Gastroesophageal sphincter (tissue), 4 donors: ENCODE data around the gene GNAI3. TPM values are rescaled to one million over a fixed set of nuclear protein-coding genes. Genes with fewer than 3 reads are reported as not detected.

Source experiments
- ATAC-seq: fragments of 150-250 bp; one replicate; pipeline ENCODE4 v1.9.1; 2016; ENCODE audit warnings: mild to moderate bottlenecking, moderate library complexity
- H3K27ac ChIP-seq, 4 donors: fragments of 200-600 bp; sonication (generic) in 3 of 4; 1 replicate in 3 of 4; 2 replicates in 1 of 4; pipeline ENCODE4 v1.5.1; 2016 to 2019
- H3K27me3 ChIP-seq: fragments of 200-600 bp; sonication (generic); one replicate; pipeline ENCODE4 v1.5.1; 2019
- H3K36me3 ChIP-seq, 2 donors: fragments of 200-600 bp; sonication (generic); one replicate each; pipeline ENCODE4 v1.5.1; 2019; ENCODE audit warnings: control low read depth in 1 of 2
- H3K4me1 ChIP-seq, 3 donors: fragments of 200-600 bp; sonication (generic); 1 replicate in 2 of 3; 2 replicates in 1 of 3; pipeline ENCODE4 v1.5.1; 2016 to 2019; ENCODE audit warnings: control low read depth in 2 of 3
- H3K4me3 ChIP-seq, 2 donors: fragments of 200-600 bp; sonication (generic); one replicate each; pipeline ENCODE4 v1.5.1; 2019; ENCODE audit warnings: mild to moderate bottlenecking in 1 of 2, moderate library complexity in 1 of 2
- H3K9me3 ChIP-seq, 3 donors: fragments of 200-600 bp; sonication (generic); one replicate each; pipeline ENCODE4 v1.5.1; 2017 to 2019; ENCODE audit warnings: control low read depth in 2 of 3
- EP300 ChIP-seq: sonication (generic); formaldehyde crosslinking; IDR thresholded peaks from one replicate; pipeline ENCODE4 v1.6.1; 2017; ENCODE audit warnings: antibody characterized with exemption, mild to moderate bottlenecking
- POLR2A ChIP-seq, 2 donors: fragments of 450-650 bp; IDR thresholded peaks; one replicate each; pipeline ENCODE4 v1.6.1; 2017; ENCODE audit warnings: antibody characterized with exemption in 2 of 2, mild to moderate bottlenecking in 2 of 2, moderate library complexity in 1 of 2
- POLR2AphosphoS5 ChIP-seq: sonication (generic); formaldehyde crosslinking; IDR thresholded peaks from one replicate; pipeline ENCODE4 v1.6.1; 2017; ENCODE audit warnings: antibody characterized with exemption
- WGBS, 2 donors: methylation state at CpG; one replicate each; pipeline ENCODE4 v1.1.5; 2018; ENCODE audit warnings: low coverage in 1 of 2; 5-methylcytosine and 5-hydroxymethylcytosine counted together
- total RNA-seq, 4 donors: library from RNA; depleted of rRNA; stranded (reverse); fragments of >200 nt; gene quantifications; one replicate each; pipeline ENCODE4 v1.1.0, GENCODE V29; 2016
- TF ChIP-seq, protein P1 (sequence below), 4 experiments: fragments of 200-600 bp in 2 of 4; fragments of 450-650 bp in 2 of 4; sonication (generic) in 1 of 4; IDR thresholded peaks; one replicate each; pipeline ENCODE4 v1.5.1; 2017 to 2019; ENCODE audit warnings: antibody characterized with exemption in 4 of 4, mild to moderate bottlenecking in 2 of 4, moderate library complexity in 2 of 4

The GNAI3 gene
- total RNA-seq, 4 donors from 2014 or later, result 6.6 to 9.4 (median 8.0) TPM

DNA sequence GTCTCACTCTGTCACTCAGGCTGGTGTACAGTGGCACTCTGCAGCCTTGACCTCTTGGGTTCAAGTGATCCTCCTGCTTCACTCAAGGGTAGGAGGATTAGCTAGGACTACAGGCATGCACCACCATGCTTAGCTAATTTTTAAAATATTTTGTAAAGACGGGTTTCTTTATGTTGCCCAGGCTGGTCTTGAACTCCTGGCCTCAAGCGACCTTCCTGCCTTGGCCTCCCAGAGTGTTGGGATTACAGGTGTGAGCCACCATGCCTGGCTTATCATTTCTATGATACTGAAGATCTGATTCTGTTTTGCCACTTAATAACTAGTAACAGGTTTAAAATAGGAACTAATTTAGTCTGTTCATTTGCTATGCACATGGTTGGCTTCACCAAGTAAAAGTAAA is 33.6 kb downstream of the GNAI3 start:
- TF ChIP-seq POLR2A (IDR thresholded peaks at IDR 0.05) (no peak), EP300 (no peak), POLR2AphosphoS5 (no peak)
- TF ChIP-seq, protein P1, sequence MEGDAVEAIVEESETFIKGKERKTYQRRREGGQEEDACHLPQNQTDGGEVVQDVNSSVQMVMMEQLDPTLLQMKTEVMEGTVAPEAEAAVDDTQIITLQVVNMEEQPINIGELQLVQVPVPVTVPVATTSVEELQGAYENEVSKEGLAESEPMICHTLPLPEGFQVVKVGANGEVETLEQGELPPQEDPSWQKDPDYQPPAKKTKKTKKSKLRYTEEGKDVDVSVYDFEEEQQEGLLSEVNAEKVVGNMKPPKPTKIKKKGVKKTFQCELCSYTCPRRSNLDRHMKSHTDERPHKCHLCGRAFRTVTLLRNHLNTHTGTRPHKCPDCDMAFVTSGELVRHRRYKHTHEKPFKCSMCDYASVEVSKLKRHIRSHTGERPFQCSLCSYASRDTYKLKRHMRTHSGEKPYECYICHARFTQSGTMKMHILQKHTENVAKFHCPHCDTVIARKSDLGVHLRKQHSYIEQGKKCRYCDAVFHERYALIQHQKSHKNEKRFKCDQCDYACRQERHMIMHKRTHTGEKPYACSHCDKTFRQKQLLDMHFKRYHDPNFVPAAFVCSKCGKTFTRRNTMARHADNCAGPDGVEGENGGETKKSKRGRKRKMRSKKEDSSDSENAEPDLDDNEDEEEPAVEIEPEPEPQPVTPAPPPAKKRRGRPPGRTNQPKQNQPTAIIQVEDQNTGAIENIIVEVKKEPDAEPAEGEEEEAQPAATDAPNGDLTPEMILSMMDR (IDR thresholded peaks at IDR 0.05), result no peak

DNA sequence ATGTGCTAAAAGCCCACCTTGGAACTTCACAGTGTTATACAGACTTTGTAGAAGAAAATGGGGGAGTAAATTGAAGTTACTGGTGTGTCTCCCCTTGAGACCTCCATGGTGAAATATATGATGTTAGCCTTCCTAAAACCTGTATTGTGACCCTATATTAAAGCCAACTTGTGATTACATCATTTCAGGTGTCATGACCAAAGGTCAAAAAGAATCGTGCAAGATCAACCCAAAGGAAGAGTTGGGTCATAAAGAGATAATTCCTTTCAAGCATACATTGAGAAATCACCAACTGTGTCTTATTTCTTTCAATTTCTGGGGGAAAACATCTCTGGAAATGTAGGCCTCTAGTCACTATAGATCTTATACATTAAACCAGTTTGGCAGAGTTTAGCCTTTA is 36.4 kb downstream of the GNAI3 start:
- WGBS, 2 donors, result 67 to 80% methylated on average over 1 of the region's 1 CpG
- TF ChIP-seq EP300, result no peak
- TF ChIP-seq, protein P1 (IDR thresholded peaks at IDR 0.05), result no peak
- no peak for TF ChIP-seq POLR2A (IDR thresholded peaks at IDR 0.05)
- TF ChIP-seq POLR2AphosphoS5, result no peak
- peaks cover 0 to 6% (median 0%) of the 10 kb centered on the region in 3 donors for H3K4me1 ChIP-seq
- H3K27me3 ChIP-seq, result no peaks in the 10 kb centered on the region
- no peak overlapping the region for H3K27ac ChIP-seq
- H3K36me3 ChIP-seq, result peaks cover 11 to 93% of the 10 kb centered on the region in 2 donors
- H3K4me3 ChIP-seq, result no peak overlapping the region
- no peak for ATAC-seq
- H3K9me3 ChIP-seq, result no peaks in the 10 kb centered on the region

More for the DNA sequence above, 33.6 kb downstream of the GNAI3 start:
- Histone ChIP-seq H3K4me1 (peaks cover 4 to 26% (median 7%) of the 10 kb centered on the region in 3 donors), H3K9me3 (no peaks in the 10 kb centered on the region), H3K36me3 (peaks cover 7 to 76% of the 10 kb centered on the region in 2 donors), H3K4me3 (no peak overlapping the region), H3K27me3 (no peaks in the 10 kb centered on the region), H3K27ac (no peak overlapping the region)
- WGBS, 2 donors, result 94 to 100% methylated on average over 2 of the region's 2 CpGs
- no peak for ATAC-seq

DNA sequence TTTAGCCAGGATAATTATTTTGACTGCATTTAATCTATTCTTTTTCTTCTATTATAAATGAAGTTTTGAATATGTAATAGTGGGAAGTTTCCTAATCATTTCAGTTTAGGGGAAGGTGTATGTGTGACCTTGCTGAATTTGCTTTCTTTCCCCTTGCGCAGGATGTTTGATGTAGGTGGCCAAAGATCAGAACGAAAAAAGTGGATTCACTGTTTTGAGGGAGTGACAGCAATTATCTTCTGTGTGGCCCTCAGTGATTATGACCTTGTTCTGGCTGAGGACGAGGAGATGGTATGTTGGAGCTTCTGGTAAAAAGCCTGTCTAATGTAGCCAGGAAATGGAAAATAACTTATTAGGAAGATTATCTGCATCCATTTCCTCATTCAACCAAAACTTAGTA is 37.6 kb downstream of the GNAI3 start:
- WGBS, 2 donors, result 60 to 77% methylated on average over 1 to 3 of the region's 3 CpGs
- Histone ChIP-seq H3K4me3 (no peak overlapping the region), H3K27me3 (no peaks in the 10 kb centered on the region), H3K9me3 (no peaks in the 10 kb centered on the region), H3K36me3 (peaks cover 11 to 93% of the 10 kb centered on the region in 2 donors), H3K27ac (no peak overlapping the region), H3K4me1 (no peaks in the 10 kb centered on the region)
- no peak for ATAC-seq
- no peak for TF ChIP-seq POLR2AphosphoS5
- no peak for TF ChIP-seq EP300
- TF ChIP-seq, protein P1 (IDR thresholded peaks at IDR 0.05), result no peak
- no peak for TF ChIP-seq POLR2A (IDR thresholded peaks at IDR 0.05)

DNA sequence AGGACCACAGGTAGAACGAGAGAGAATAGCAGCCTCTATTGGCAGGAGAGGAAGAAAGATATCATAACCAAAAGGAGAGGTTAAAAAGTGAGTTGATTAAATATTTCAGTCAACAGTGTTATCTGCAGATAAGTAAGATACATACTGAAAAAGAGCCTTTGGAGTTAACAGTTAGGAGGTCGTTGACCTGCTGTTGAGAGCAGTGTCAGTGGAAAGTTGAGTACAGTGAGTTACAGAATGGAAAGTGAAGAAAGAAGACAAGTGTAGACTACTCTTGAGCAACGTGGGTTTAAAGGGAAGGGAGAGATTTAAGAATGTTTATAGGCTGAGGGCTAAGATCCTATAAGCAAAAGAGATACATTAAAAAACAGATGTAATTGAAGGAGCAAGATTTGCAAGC is 40.8 kb downstream of the GNAI3 start:
- TF ChIP-seq POLR2AphosphoS5 (no peak), EP300 (no peak), POLR2A (IDR thresholded peaks at IDR 0.05) (no peak)
- TF ChIP-seq, protein P1 (IDR thresholded peaks at IDR 0.05), result no peak
- Histone ChIP-seq H3K4me3 (no peak overlapping the region), H3K9me3 (no peaks in the 10 kb centered on the region), H3K27ac (no peak overlapping the region), H3K4me1 (no peaks in the 10 kb centered on the region), H3K36me3 (peaks cover 11 to 98% of the 10 kb centered on the region in 2 donors), H3K27me3 (no peaks in the 10 kb centered on the region)
- no peak for ATAC-seq
- 77 to 87% methylated on average over 3 of the region's 3 CpGs for WGBS, 2 donors

DNA sequence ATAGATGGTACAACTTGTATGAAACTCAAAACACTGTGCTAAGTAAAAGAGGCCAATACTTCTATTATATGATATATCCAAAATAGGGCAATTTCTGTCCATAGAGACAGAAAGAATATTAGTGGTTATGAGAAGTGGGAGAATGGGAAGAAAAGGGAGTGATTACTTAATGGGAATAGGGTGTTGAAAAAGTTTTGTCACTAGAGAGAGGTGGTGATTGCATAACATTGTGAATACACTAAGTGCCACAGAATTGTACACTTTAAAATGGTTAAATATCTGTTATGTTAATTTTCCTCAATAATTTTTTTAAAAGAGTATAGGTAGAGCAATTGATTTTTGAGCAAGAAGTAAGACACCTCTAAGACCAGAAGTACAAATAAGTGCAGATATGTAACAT is 41.3 kb downstream of the GNAI3 start:
- H3K4me1 ChIP-seq, result no peaks in the 10 kb centered on the region
- no peaks in the 10 kb centered on the region for H3K27me3 ChIP-seq
- H3K4me3 ChIP-seq, result no peak overlapping the region
- ATAC-seq, result no peak
- peaks cover 11 to 98% of the 10 kb centered on the region in 2 donors for H3K36me3 ChIP-seq
- no peaks in the 10 kb centered on the region for H3K9me3 ChIP-seq
- TF ChIP-seq EP300 (no peak), POLR2AphosphoS5 (no peak), POLR2A (IDR thresholded peaks at IDR 0.05) (no peak)
- TF ChIP-seq, protein P1 (IDR thresholded peaks at IDR 0.05), result no peak
- no peak overlapping the region for H3K27ac ChIP-seq
